ENCODE results near the gene VEPH1. TPM values are rescaled to one million over a fixed set of nuclear protein-coding genes. Genes with fewer than 3 reads are reported as not detected.

VEPH1 gene
- polyA plus RNA-seq, 1 experiment, result 17.9 TPM

DNA sequence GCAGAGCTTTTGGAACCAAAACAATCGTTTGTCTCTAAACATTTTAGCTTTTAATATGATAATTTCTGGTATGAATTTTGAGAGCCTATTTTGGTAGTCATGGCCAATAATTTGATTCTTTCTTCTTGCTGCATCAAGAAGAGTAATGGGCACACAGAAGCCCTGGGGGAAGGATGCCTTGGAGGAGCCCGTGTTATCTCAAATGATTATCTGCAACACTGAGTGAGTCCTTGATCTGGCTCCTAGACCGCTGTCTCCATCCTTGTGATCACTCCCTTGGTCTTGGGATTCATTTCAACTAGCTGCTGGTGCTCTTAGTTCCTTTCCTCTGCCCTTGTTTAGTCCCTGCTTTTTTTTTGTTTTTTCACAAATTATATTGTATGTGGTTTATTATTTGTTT lies 265.3 kb downstream of the VEPH1 start:
- CTCF ChIA-PET, result interaction anchor here (0.7 to 2.7 kb wide), 3 partner anchors 9 to 34 kb away, joined by 3 to 11 read pairs (median 4); no protein-coding TSS in a partner anchor
- Histone ChIP-seq H3K27me3 (ENCODE audit: control insufficient read depth, insufficient read depth, low read length) (no peaks in the 10 kb centered on the region), H3K36me3 (ENCODE audit: control insufficient read depth, insufficient read depth, low read length) (no peaks in the 10 kb centered on the region), H3K4me3 (ENCODE audit: low read depth, low read length) (no peak overlapping the region)
- POLR2A ChIA-PET, result interaction anchor here (0.6 kb wide), 1 partner anchor 223 kb away, joined by 3 read pairs; no protein-coding TSS in a partner anchor
- DNase-seq (ENCODE audit: low read depth), result no peak
- TF ChIP-seq CTCF (IDR thresholded peaks at IDR 0.05; ENCODE audit: insufficient read depth, low read depth, low read length), result no peak

DNA sequence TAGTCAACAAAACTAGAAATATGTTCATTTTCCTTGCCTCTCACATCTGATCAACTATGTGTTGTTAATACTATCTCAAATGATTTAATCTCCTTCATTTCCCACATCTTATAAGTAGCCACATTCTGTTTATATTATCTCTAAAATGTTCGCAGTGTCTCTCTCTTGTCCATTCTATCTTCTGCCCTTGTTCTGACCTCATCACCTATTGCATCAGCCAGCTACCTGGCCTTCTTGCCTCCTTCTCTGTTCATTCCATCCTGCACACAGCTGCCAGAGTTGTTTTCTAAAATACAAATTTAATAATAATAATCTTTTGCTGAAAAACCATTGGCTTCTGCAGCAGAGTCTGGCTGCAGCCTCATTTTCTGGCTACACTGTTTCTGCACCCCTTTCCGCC lies 267.9 kb downstream of the VEPH1 start:
- ChIA-PET POLR2A (no interaction called here), CTCF (interaction anchor here (0.6 to 2.7 kb wide), 2 partner anchors 31 to 127 kb away, joined by 3 to 11 read pairs; no protein-coding TSS in a partner anchor)
- no peaks in the 10 kb centered on the region for H3K27me3 ChIP-seq (ENCODE audit: control insufficient read depth, insufficient read depth, low read length)
- TF ChIP-seq CTCF (IDR thresholded peaks at IDR 0.05; ENCODE audit: insufficient read depth, low read depth, low read length), result no peak
- no peaks in the 10 kb centered on the region for H3K36me3 ChIP-seq (ENCODE audit: control insufficient read depth, insufficient read depth, low read length)
- no peak overlapping the region for H3K4me3 ChIP-seq (ENCODE audit: low read depth, low read length)
- DNase-seq (ENCODE audit: low read depth), result no peak

- DNase-seq (ENCODE audit: low read depth), result no peak
- no peak overlapping the region for H3K4me3 ChIP-seq (ENCODE audit: low read depth, low read length)
- H3K36me3 ChIP-seq (ENCODE audit: control insufficient read depth, insufficient read depth, low read length), result no peaks in the 10 kb centered on the region
- CTCF ChIA-PET, result interaction anchor here (1.4 to 1.5 kb wide), 2 partner anchors 9 to 10 kb away, joined by 3 to 4 read pairs; no protein-coding TSS in a partner anchor
- POLR2A ChIA-PET, result no interaction called here
- no peak for TF ChIP-seq CTCF (IDR thresholded peaks at IDR 0.05; ENCODE audit: insufficient read depth, low read depth, low read length)
- no peaks in the 10 kb centered on the region for H3K27me3 ChIP-seq (ENCODE audit: control insufficient read depth, insufficient read depth, low read length)
These were observed 269.3 kb downstream of the VEPH1 start for GRCh38 chr3:157233923-157234322.

DNA sequence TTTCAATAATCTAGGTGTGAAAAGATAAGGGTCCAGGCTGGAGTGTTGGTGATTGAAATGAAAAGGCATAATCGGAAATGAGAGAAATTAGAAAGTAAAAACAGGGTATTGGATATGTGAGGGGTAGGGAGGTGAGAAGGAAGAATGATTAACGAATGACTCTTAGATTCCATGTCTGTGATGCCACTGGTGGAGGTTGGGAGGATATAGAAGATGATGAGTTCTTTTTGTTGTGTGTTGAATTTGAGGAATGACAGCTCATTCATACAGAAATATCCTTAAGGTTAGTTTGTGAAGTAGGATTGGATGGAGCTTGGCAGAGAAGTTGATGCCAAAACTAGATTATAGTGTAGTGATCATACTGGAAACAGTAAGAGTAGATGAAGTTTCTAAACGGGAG lies 271.1 kb downstream of the VEPH1 start:
- H3K4me3 ChIP-seq (ENCODE audit: low read depth, low read length), result no peak overlapping the region
- CTCF ChIA-PET, result no interaction called here
- no peaks in the 10 kb centered on the region for H3K27me3 ChIP-seq (ENCODE audit: control insufficient read depth, insufficient read depth, low read length)
- no peak for DNase-seq (ENCODE audit: low read depth)
- no peaks in the 10 kb centered on the region for H3K36me3 ChIP-seq (ENCODE audit: control insufficient read depth, insufficient read depth, low read length)
- POLR2A ChIA-PET, result no interaction called here
- TF ChIP-seq CTCF (IDR thresholded peaks at IDR 0.05; ENCODE audit: insufficient read depth, low read depth, low read length), result no peak

GRCh38 chr3:157231071-157231470 lies 272.1 kb downstream of the VEPH1 start:
- Histone ChIP-seq H3K27me3 (ENCODE audit: control insufficient read depth, insufficient read depth, low read length) (no peaks in the 10 kb centered on the region), H3K36me3 (ENCODE audit: control insufficient read depth, insufficient read depth, low read length) (no peaks in the 10 kb centered on the region), H3K4me3 (ENCODE audit: low read depth, low read length) (no peak overlapping the region)
- no peak for TF ChIP-seq CTCF (IDR thresholded peaks at IDR 0.05; ENCODE audit: insufficient read depth, low read depth, low read length)
- peak; percentile 16 for DNase-seq (ENCODE audit: low read depth)
- ChIA-PET POLR2A (interaction anchor here (0.6 kb wide), 1 partner anchor 307 kb away, joined by 3 read pairs; no protein-coding TSS in a partner anchor), CTCF (interaction anchor here (0.8 kb wide), 1 partner anchor 12 kb away, joined by 3 read pairs; no protein-coding TSS in a partner anchor)
